SU-DHL-6 (cell line): Measurements from ENCODE around the gene SLC1A5.

Source experiments
- H2AFZ ChIP-seq: fragments of 200-600 bp; sonication (generic); 2 replicates; pipeline ENCODE4 v1.6.1; 2014; ENCODE audit warnings: low read depth, mild to moderate bottlenecking, moderate library complexity, mixed read lengths, antibody characterized with exemption, low read length; ENCODE audit not compliant: severe bottlenecking
- H3F3A ChIP-seq: fragments of 200-600 bp; shearing (Covaris generic); 2 replicates; pipeline ENCODE4 v1.6.0; 2016; ENCODE audit warnings: antibody characterized with exemption, mild to moderate bottlenecking; ENCODE audit not compliant: insufficient read depth
- H3K27ac ChIP-seq: fragments of 200-600 bp; sonication (generic); 2 replicates; pipeline ENCODE4 v1.5.1; 2016; ENCODE audit warnings: low read depth, mild to moderate bottlenecking, low read length, moderate library complexity, mixed read lengths
- H3K27me3 ChIP-seq: fragments of 200-600 bp; sonication (generic), shearing (Covaris generic); 2 replicates; pipeline ENCODE4 v1.6.0; 2014; ENCODE audit warnings: mild to moderate bottlenecking, low read length
- H3K36me3 ChIP-seq: fragments of 200-600 bp; sonication (generic); 2 replicates; pipeline ENCODE4 v1.6.1; 2014; ENCODE audit warnings: mild to moderate bottlenecking, low read length, mixed read lengths
- H3K4me2 ChIP-seq: fragments of 300-600, 200-600 bp; shearing (Covaris generic), sonication (generic); 2 replicates; pipeline ENCODE4 v1.6.0; 2014; ENCODE audit warnings: low read length, low read depth, mild to moderate bottlenecking; ENCODE audit not compliant: poor library complexity, severe bottlenecking
- H3K4me3 ChIP-seq: fragments of 200-600 bp; sonication (generic); 2 replicates; pipeline ENCODE4 v1.5.1; 2014; ENCODE audit warnings: antibody characterized with exemption, low read length, mild to moderate bottlenecking, mixed read lengths; ENCODE audit not compliant: insufficient read depth, poor library complexity, severe bottlenecking
- H3K79me2 ChIP-seq: fragments of 200-600 bp; sonication (generic); 2 replicates; pipeline ENCODE4 v1.6.1; 2014; ENCODE audit warnings: mild to moderate bottlenecking, low read length, moderate library complexity; ENCODE audit not compliant: insufficient read depth
- H3K9ac ChIP-seq: fragments of 200-600 bp; sonication (generic); 2 replicates; pipeline ENCODE4 v1.7.0; 2014; ENCODE audit warnings: mild to moderate bottlenecking, low read length
- H3K9me2 ChIP-seq: fragments of 200-600 bp; sonication (generic); replicated peaks from 2 replicates; pipeline ENCODE4 v1.6.1; 2014; ENCODE audit warnings: low read length; ENCODE audit not compliant: insufficient read depth
- H3K9me3 ChIP-seq: fragments of 200-600 bp; sonication (generic); 2 replicates; pipeline ENCODE4 v1.6.1; 2014; ENCODE audit warnings: low read length, mixed read lengths; ENCODE audit not compliant: insufficient read depth
- H4K20me1 ChIP-seq: fragments of 200-600 bp; sonication (generic); 2 replicates; pipeline ENCODE4 v1.6.1; 2014; ENCODE audit warnings: low read depth, mild to moderate bottlenecking, antibody characterized with exemption, low read length, moderate library complexity, mixed read lengths
- EZH2phosphoT487 ChIP-seq: fragments of 200-600 bp; sonication (generic), shearing (Covaris generic); conservative IDR thresholded peaks from 2 replicates; pipeline ENCODE4 v1.6.1; 2018; ENCODE audit warnings: mild to moderate bottlenecking, antibody characterized with exemption, low read length, moderate library complexity, mixed read lengths
- TF ChIP-seq, protein P1 (sequence below): fragments of 200-600 bp; sonication (generic); IDR thresholded peaks from one replicate; pipeline ENCODE4 v1.5.1; 2017; ENCODE audit warnings: antibody characterized with exemption, mild to moderate bottlenecking, low read length, moderate library complexity; ENCODE audit not compliant: insufficient read depth, poor library complexity, severe bottlenecking

Gene SLC1A5

DNA sequence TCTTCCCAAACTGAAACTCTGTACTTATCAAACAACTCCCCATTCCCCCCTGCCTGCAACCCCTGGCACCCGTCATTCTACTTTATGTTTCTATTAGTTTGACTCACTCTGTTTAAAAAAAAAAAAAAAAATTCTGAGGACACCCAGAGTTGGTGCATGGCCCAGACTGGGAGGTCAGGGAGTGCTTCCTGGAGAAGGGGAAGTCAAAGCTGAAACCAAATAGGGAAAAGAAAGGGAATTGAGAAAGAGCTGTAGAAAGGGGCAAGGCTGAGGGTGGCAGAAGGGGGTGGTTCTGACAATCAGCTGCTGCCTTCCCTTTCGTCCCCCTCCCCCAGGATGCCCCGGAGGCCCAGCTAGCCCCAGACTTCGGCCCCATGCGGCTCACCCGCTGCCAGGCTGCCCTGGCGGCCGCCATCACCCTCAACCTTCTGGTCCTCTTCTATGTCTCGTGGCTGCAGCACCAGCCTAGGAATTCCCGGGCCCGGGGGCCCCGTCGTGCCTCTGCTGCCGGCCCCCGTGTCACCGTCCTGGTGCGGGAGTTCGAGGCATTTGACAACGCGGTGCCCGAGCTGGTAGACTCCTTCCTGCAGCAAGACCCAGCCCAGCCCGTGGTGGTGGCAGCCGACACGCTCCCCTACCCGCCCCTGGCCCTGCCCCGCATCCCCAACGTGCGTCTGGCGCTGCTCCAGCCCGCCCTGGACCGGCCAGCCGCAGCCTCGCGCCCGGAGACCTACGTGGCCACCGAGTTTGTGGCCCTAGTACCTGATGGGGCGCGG, 33.1 kb downstream of the SLC1A5 start:
- no peak overlapping the region for H3K27ac ChIP-seq

DNA sequence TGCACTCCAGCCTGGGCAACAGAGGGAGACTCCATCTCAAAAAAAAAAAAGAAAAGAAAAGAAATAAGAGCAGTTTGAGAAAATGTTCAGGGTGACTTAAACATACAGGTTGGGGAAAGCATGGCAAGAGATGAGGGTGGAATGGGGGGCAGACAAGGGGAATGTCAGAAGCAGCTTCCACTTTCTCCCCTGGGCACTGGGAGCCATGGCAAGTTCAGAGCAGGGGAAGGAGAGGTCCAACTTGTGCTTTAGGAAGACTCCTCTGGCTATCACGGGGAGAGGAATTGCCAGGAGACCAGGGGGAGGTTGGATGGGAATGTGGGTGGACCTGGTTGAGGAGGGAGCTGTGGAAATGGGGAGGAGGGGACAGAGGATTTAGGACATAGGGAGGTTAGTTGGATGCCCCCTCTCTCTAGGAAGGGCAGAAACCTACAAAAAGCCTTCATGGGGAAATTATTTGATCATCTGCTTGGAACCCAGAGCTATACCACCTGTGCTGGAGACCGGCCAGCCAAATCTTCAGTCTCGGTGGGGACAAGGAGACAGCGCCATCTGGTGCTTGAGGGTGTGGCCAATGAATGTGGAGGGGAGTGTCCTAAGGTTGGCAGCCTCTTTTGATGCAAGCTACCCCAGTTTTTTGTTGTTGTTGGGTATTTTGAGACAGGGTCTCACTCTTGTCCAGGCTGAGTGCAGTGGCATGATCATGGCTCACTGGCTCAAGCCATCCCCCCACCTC, 34.8 kb downstream of the SLC1A5 start:
- Histone ChIP-seq H3K9me3 (no peaks in the 10 kb centered on the region), H3K9me2 (no peaks in the 10 kb centered on the region), H3K4me2 (no peak overlapping the region), H3K79me2 (no peaks in the 10 kb centered on the region), H3K36me3 (no peaks in the 10 kb centered on the region), H3K27me3 (no peaks in the 10 kb centered on the region), H4K20me1 (no peaks in the 10 kb centered on the region), H3K27ac (no peak overlapping the region), H3F3A (no peaks in the 10 kb centered on the region), H3K9ac (no peak overlapping the region), H3K4me3 (no peak overlapping the region), H2AFZ (no peak overlapping the region)
- no peak for TF ChIP-seq EZH2phosphoT487
- TF ChIP-seq, protein P1, sequence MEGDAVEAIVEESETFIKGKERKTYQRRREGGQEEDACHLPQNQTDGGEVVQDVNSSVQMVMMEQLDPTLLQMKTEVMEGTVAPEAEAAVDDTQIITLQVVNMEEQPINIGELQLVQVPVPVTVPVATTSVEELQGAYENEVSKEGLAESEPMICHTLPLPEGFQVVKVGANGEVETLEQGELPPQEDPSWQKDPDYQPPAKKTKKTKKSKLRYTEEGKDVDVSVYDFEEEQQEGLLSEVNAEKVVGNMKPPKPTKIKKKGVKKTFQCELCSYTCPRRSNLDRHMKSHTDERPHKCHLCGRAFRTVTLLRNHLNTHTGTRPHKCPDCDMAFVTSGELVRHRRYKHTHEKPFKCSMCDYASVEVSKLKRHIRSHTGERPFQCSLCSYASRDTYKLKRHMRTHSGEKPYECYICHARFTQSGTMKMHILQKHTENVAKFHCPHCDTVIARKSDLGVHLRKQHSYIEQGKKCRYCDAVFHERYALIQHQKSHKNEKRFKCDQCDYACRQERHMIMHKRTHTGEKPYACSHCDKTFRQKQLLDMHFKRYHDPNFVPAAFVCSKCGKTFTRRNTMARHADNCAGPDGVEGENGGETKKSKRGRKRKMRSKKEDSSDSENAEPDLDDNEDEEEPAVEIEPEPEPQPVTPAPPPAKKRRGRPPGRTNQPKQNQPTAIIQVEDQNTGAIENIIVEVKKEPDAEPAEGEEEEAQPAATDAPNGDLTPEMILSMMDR, result peak; percentile 56

More for the DNA sequence above, 33.1 kb downstream of the SLC1A5 start:
- Histone ChIP-seq H3K9ac (no peak overlapping the region), H3K27me3 (no peaks in the 10 kb centered on the region), H3F3A (no peaks in the 10 kb centered on the region), H3K4me3 (no peak overlapping the region), H3K4me2 (no peak overlapping the region), H3K9me3 (no peaks in the 10 kb centered on the region), H4K20me1 (no peaks in the 10 kb centered on the region), H2AFZ (no peak overlapping the region), H3K9me2 (no peaks in the 10 kb centered on the region), H3K79me2 (no peaks in the 10 kb centered on the region), H3K36me3 (no peaks in the 10 kb centered on the region)
- no peak for TF ChIP-seq EZH2phosphoT487
- TF ChIP-seq, protein P1, result no peak

DNA sequence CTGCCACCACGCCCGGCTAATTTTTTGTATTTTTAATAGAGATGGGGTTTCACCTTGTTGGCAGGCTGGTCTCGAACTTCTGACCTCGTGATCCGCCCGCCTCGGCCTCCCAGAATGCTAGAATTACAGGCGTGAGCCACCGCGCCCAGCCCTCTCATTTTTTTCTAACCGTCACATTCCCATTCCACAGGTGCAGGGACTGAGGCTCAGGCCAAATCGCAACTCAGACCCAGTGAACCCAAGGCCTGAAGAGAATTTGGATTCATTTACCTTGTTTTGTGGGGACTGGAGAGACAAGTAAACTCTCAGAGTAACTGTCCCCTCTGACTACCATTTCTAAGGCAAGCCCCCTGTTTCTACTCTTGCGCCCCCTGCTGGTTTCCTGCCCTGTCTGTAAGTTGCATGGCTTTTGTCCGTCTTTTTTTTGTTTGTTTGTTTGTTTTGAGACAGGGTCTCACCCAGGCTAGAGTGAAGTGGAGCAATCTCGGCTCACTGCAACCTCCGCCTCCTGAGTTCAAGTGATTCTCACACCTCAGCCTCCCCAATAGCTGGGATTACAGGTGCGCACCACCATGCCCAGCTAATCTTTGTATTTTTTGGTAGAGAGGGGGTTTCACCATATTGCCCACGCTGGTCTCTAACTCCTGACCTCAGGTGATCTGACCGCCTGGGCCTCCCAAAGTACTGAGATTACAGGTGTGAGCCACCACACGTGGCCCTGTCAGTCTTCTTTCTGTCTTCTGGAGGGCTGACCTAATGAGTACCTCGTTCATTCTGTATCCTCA, 39.9 kb downstream of the SLC1A5 start:
- no peaks in the 10 kb centered on the region for H3K27me3 ChIP-seq
- no peak for TF ChIP-seq EZH2phosphoT487
- TF ChIP-seq, protein P1, result peak; percentile 92
- H3K9me2 ChIP-seq, result no peaks in the 10 kb centered on the region

More for the DNA sequence above, 39.9 kb downstream of the SLC1A5 start:
- H3K36me3 ChIP-seq, result no peaks in the 10 kb centered on the region
- H2AFZ ChIP-seq, result no peak overlapping the region
- peaks cover 5% of the 10 kb centered on the region; the same call in 1 of the 2 replicates for H3F3A ChIP-seq
- no peak overlapping the region for H3K27ac ChIP-seq
- H3K9me3 ChIP-seq, result no peaks in the 10 kb centered on the region
- H4K20me1 ChIP-seq, result no peaks in the 10 kb centered on the region; the same call in 1 of the 2 replicates
- H3K9ac ChIP-seq, result no peak overlapping the region
- H3K4me3 ChIP-seq, result no peak overlapping the region
- no peak overlapping the region for H3K4me2 ChIP-seq
- peaks cover 30% of the 10 kb centered on the region for H3K79me2 ChIP-seq
